Activated B cell treated with CpG ODN at 0.5 μM for 24 hours (primary cell): ENCODE results near the gene CDC6. TPM values are rescaled to one million over a fixed set of nuclear protein-coding genes. Genes with fewer than 3 reads are reported as not detected.
A peak's percentile ranks its signal among the peaks of the same experiment; 100 is the strongest.

Experiments
- ATAC-seq: fragments of 200-7000 bp; cut with Tn5 transposase; one replicate; pipeline ENCODE4 v1.10.0; 2021; ENCODE audit warnings: low read depth, mild to moderate bottlenecking, moderate library complexity
- CTCF ChIA-PET: fragments of 350-600 bp; sonication (Branson Sonifier 250); formaldehyde crosslinking; loops from one replicate; lab custom pipeline; 2021; ENCODE audit warnings: antibody characterized with exemption; lab: Charles Lee
- POLR2A ChIA-PET: fragments of 350-600 bp; sonication (Branson Sonifier 250); formaldehyde crosslinking; loops from one replicate; lab custom pipeline; 2021; ENCODE audit warnings: antibody characterized with exemption; lab: Charles Lee
- DNase-seq: peaks from one replicate; pipeline ENCODE4 v3.0.0; 2022
- H3K27ac Mint-ChIP-seq: one replicate; pipeline ENCODE4 v1.8.0; 2020; ENCODE audit warnings: mixed read lengths
- H3K27me3 Mint-ChIP-seq: one replicate; pipeline ENCODE4 v1.8.0; 2021; ENCODE audit warnings: mixed read lengths
- H3K36me3 Mint-ChIP-seq: one replicate; pipeline ENCODE4 v1.8.0; 2021; ENCODE audit warnings: low read depth, mixed read lengths
- H3K4me1 Mint-ChIP-seq: one replicate; pipeline ENCODE4 v1.8.0; 2021; ENCODE audit warnings: mixed read lengths
- H3K4me3 Mint-ChIP-seq: one replicate; pipeline ENCODE4 v1.8.0; 2020; ENCODE audit warnings: mild to moderate bottlenecking, mixed read lengths
- H3K9me3 Mint-ChIP-seq: one replicate; pipeline ENCODE4 v1.8.0; 2020; ENCODE audit warnings: mixed read lengths
- intact Hi-C: fragments of 100-400 bp; cut with micrococcal nuclease; formaldehyde crosslinking; loops from one replicate; pipeline ENCODE4 v1.15.1; 2024
- total RNA-seq: library from RNA; stranded (reverse); gene quantifications from 2 replicates; pipeline ENCODE4 v1.2.3, GENCODE V29; 2022
- TF ChIP-seq, protein P1 (sequence below): fragments of 200-600 bp; IDR thresholded peaks from one replicate; pipeline ENCODE4 v1.8.0; 2022; ENCODE audit warnings: antibody characterized with exemption, mild to moderate bottlenecking

Gene CDC6
- total RNA-seq, 1 donor from 2014 or later = 9.7 TPM

DNA sequence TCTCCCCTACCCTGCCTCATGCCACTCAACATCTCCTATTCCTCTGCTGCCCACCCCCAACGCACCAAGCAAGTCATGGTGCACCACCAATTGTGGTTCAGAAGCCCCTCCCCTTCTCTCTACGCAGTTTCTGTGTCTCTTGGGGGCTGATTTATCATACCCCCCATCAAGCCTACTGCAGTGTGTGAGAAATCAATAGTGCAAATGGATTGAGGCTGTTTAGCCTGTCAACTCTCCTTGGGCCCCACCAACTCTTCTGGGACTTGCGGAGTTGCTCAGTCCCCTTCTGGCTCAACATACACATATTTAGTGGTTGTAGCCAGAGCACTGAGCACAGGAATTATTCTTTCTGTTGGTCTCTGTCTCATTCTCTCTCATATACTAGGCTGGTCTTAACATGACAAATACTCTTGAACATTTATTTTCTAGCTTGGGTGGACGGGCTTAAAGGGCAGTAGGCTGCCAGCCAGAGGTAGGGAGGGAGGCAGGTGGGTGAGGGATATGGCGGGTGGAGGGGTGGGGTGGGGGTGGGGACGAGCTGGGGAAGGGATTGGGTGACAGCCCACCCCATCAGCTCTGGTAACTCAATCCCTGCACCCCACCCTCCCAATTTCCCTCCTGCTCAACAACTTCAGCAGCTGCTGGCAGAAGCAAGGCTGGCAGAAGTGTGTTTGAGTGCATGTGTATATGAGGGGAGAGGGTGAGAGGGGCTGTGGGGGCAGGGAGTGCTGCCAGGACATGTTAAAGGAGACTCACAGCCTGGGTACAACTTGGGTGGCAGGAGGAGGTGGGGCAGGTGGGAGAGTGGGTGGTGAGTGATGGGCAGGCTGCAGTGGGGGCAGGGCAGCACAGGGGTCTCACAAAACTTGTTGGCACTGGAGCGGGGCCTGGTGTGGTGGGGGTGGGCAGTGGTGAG lies 26.2 kb downstream of the CDC6 start:
- H3K9me3 Mint-ChIP-seq = no peaks in the 10 kb centered on the region
- TF ChIP-seq, protein P1, sequence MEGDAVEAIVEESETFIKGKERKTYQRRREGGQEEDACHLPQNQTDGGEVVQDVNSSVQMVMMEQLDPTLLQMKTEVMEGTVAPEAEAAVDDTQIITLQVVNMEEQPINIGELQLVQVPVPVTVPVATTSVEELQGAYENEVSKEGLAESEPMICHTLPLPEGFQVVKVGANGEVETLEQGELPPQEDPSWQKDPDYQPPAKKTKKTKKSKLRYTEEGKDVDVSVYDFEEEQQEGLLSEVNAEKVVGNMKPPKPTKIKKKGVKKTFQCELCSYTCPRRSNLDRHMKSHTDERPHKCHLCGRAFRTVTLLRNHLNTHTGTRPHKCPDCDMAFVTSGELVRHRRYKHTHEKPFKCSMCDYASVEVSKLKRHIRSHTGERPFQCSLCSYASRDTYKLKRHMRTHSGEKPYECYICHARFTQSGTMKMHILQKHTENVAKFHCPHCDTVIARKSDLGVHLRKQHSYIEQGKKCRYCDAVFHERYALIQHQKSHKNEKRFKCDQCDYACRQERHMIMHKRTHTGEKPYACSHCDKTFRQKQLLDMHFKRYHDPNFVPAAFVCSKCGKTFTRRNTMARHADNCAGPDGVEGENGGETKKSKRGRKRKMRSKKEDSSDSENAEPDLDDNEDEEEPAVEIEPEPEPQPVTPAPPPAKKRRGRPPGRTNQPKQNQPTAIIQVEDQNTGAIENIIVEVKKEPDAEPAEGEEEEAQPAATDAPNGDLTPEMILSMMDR = no peak
- ATAC-seq = no peak
- ChIA-PET POLR2A (interaction anchor here (0.5 to 9.6 kb wide), 12 partner anchors 11 to 264 kb away, joined by 3 to 154 read pairs (median 3); no protein-coding TSS in a partner anchor), CTCF (interaction anchor here (1.0 to 1.2 kb wide), 4 partner anchors 10 to 41 kb away, joined by 3 to 4 read pairs (median 4); no protein-coding TSS in a partner anchor)
- no peak for DNase-seq
- H3K4me3 Mint-ChIP-seq = peak overlapping the region; percentile 39
- H3K36me3 Mint-ChIP-seq = peaks cover 5% of the 10 kb centered on the region
- H3K27me3 Mint-ChIP-seq = no peaks in the 10 kb centered on the region
- peak overlapping the region; percentile 64 for H3K27ac Mint-ChIP-seq
- intact Hi-C loops = loop anchor here (1.0 kb wide), 3 partner anchors 8 to 12 kb away; no protein-coding TSS in a partner anchor
- peaks cover 45% of the 10 kb centered on the region for H3K4me1 Mint-ChIP-seq

DNA sequence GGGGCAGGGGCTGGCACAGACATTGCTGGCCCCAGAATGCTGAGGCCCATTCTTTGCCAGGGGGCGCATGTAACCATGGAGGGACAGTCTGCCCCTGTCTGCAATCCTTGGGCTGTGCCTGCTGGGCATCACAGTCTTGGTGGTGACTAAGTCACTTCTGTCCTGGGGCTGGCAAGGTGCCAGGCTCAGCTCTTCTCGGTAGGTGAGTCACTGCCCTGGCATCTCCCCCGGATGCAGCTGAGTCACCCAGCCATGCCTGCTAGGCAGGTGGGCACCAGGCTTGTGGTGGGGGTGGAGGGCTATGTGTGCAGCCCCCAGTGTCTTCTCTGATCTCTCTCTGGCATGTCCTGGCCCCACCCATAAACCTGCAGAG lies 26.9 kb downstream of the CDC6 start:
- Mint-ChIP-seq H3K27me3 (no peaks in the 10 kb centered on the region), H3K4me3 (peak overlapping the region; percentile 39), H3K4me1 (peaks cover 51% of the 10 kb centered on the region), H3K9me3 (no peaks in the 10 kb centered on the region), H3K36me3 (peaks cover 9% of the 10 kb centered on the region), H3K27ac (peak overlapping the region; percentile 64)
- TF ChIP-seq, protein P1 = no peak
- ATAC-seq (peak; percentile 35), DNase-seq (peak; percentile 74)
- intact Hi-C loops = loop anchor here (1.0 kb wide), 3 partner anchors 8 to 12 kb away; no protein-coding TSS in a partner anchor
- ChIA-PET CTCF (interaction anchor here (0.7 to 1.2 kb wide), 5 partner anchors 11 to 40 kb away, joined by 3 to 4 read pairs (median 3); no protein-coding TSS in a partner anchor), POLR2A (interaction anchor here (0.5 to 9.6 kb wide), 14 partner anchors 10 to 263 kb away, joined by 3 to 154 read pairs (median 4); no protein-coding TSS in a partner anchor)

DNA sequence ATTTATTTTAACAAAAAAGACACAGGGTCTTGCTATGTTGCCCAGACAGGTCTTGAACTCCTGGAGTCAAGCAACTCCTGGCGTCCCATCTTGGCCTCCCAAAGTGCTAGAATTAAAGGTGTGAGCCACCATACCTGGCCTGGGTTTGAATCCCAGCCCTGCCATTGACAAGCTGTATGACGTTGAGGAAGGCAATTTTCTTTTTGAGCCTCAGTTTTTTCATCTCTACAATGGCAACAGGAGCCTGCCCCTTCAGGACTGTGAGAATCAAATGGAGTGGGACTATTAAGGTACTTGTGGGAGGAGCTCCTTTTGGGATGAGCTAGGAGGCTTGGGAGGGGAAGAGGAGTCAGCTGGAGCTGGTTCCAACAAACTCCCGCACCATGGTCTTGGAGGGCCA lies 27.5 kb downstream of the CDC6 start:
- H3K4me3 Mint-ChIP-seq = no peak overlapping the region
- ChIA-PET CTCF (interaction anchor here (0.7 to 1.2 kb wide), 6 partner anchors 9 to 39 kb away, joined by 3 to 4 read pairs (median 4); no protein-coding TSS in a partner anchor), POLR2A (interaction anchor here (0.6 to 9.6 kb wide), 9 partner anchors 10 to 245 kb away, joined by 3 to 154 read pairs (median 4); no protein-coding TSS in a partner anchor)
- no peaks in the 10 kb centered on the region for H3K9me3 Mint-ChIP-seq
- no peak overlapping the region for H3K27ac Mint-ChIP-seq
- DNase-seq (no peak), ATAC-seq (no peak)
- H3K36me3 Mint-ChIP-seq = peaks cover 9% of the 10 kb centered on the region
- peaks cover 57% of the 10 kb centered on the region for H3K4me1 Mint-ChIP-seq
- TF ChIP-seq, protein P1 = no peak
- intact Hi-C loops = no loop called here
- no peaks in the 10 kb centered on the region for H3K27me3 Mint-ChIP-seq

- Mint-ChIP-seq H3K4me3 (no peak overlapping the region), H3K4me1 (peaks cover 65% of the 10 kb centered on the region), H3K27ac (no peak overlapping the region), H3K9me3 (no peaks in the 10 kb centered on the region), H3K36me3 (peaks cover 9% of the 10 kb centered on the region), H3K27me3 (no peaks in the 10 kb centered on the region)
- POLR2A ChIA-PET = interaction anchor here (0.5 to 9.6 kb wide), 7 partner anchors 9 to 1117 kb away, joined by 3 to 154 read pairs (median 4); no protein-coding TSS in a partner anchor
- CTCF ChIA-PET = interaction anchor here (0.8 to 3.0 kb wide), 3 partner anchors 9 to 13 kb away, joined by 4 to 11 read pairs (median 4); no protein-coding TSS in a partner anchor
- TF ChIP-seq, protein P1 = no peak
- DNase-seq = no peak
- intact Hi-C loops = no loop called here
- no peak for ATAC-seq
Observed at GRCh38 chr17:40315678-40316570, 28.2 kb downstream of the CDC6 start.
